ENCODE results near the gene EFL1.
"Not testable (repeated sequence)": the region's sequence is repeated elsewhere in the genome, so short reads cannot be mapped to it uniquely, and the experiment has no call there.

DNA sequence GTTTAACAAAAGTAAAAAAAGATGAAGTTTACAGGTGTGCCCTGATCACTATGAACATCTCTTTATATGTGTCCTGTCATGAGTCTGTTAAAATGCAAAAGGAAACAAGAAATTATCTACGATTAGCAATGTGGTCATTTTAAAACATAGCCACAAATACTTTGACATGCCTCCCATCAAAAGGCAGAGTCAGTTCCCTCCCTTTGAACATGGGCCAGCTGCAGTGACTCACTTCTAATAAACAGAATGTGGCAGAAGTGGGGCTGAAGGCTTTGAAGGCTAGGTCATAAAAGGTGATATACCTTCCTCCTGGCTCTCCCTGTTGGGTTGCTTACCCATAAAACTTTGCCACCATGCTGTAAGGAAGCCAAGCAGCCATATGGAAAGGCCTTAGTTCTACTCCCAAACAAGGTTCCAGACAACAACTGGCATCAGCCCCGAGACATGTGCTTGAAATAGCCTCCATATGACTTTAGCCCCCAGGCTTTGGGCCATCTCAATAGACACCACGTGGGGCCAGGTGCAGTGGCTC is 52.4 kb downstream of the EFL1 start:
- TF ChIP-seq, protein P1, sequence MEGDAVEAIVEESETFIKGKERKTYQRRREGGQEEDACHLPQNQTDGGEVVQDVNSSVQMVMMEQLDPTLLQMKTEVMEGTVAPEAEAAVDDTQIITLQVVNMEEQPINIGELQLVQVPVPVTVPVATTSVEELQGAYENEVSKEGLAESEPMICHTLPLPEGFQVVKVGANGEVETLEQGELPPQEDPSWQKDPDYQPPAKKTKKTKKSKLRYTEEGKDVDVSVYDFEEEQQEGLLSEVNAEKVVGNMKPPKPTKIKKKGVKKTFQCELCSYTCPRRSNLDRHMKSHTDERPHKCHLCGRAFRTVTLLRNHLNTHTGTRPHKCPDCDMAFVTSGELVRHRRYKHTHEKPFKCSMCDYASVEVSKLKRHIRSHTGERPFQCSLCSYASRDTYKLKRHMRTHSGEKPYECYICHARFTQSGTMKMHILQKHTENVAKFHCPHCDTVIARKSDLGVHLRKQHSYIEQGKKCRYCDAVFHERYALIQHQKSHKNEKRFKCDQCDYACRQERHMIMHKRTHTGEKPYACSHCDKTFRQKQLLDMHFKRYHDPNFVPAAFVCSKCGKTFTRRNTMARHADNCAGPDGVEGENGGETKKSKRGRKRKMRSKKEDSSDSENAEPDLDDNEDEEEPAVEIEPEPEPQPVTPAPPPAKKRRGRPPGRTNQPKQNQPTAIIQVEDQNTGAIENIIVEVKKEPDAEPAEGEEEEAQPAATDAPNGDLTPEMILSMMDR (IDR thresholded peaks at IDR 0.05): not testable (repeated sequence)
- not testable (repeated sequence) for TF ChIP-seq POLR2A (IDR thresholded peaks at IDR 0.05)
